Tibial nerve (tissue), 4 donors: ENCODE results near the gene SSH2. TPM values are rescaled to one million over a fixed set of nuclear protein-coding genes. Genes with fewer than 3 reads are reported as not detected.

Experiments
- DNase-seq, 2 donors: peaks; one replicate each; pipeline ENCODE4 v3.0.0-alpha.2; 2019; ENCODE audit warnings: low spot score in 2 of 2
- H3K27ac ChIP-seq, 4 donors: fragments of 200-600 bp; sonication (generic) in 3 of 4; one replicate each; pipeline ENCODE4 v1.5.1; 2017 to 2019; ENCODE audit warnings: mild to moderate bottlenecking in 1 of 4
- H3K27me3 ChIP-seq, 2 donors: fragments of 200-600 bp; sonication (generic) in 1 of 2; one replicate each; pipeline versions ENCODE4 v1.5.1 to v1.6.0; 2017 to 2019
- H3K36me3 ChIP-seq, 3 donors: fragments of 200-600 bp; sonication (generic); one replicate each; pipeline ENCODE4 v1.5.1; 2018 to 2019
- H3K4me1 ChIP-seq, 4 donors: fragments of 200-600 bp; sonication (generic) in 3 of 4; one replicate each; pipeline ENCODE4 v1.5.1; 2017 to 2019
- H3K4me3 ChIP-seq, 4 donors: fragments of 200-600 bp; sonication (generic) in 3 of 4; one replicate each; pipeline ENCODE4 v1.5.1; 2017 to 2019; ENCODE audit warnings: mild to moderate bottlenecking in 1 of 4, moderate library complexity in 1 of 4
- H3K9me3 ChIP-seq, 4 donors: fragments of 200-600 bp; sonication (generic) in 3 of 4; one replicate each; pipeline ENCODE4 v1.5.1; 2017 to 2019
- CTCF ChIP-seq, 5 experiments: fragments of 200-600 bp in 3 of 5; fragments of 450-650 bp in 2 of 5; sonication (generic) in 3 of 5; IDR thresholded peaks; one replicate each; pipeline ENCODE4 v1.5.1; 2016 to 2019; ENCODE audit warnings: antibody characterized with exemption in 5 of 5, mild to moderate bottlenecking in 3 of 5, moderate library complexity in 2 of 5
- EP300 ChIP-seq, 2 donors: sonication (generic); formaldehyde crosslinking; IDR thresholded peaks; one replicate each; pipeline ENCODE4 v1.6.1; 2017; ENCODE audit warnings: antibody characterized with exemption in 2 of 2, mild to moderate bottlenecking in 1 of 2
- POLR2A ChIP-seq, 2 donors: fragments of 450-650 bp; IDR thresholded peaks; one replicate each; pipeline ENCODE4 v1.6.1; 2017; ENCODE audit warnings: antibody characterized with exemption in 2 of 2, mild to moderate bottlenecking in 2 of 2, moderate library complexity in 2 of 2
- WGBS, 2 donors: methylation state at CpG; one replicate each; pipeline ENCODE4 v1.1.5; 2018; 5-methylcytosine and 5-hydroxymethylcytosine counted together
- total RNA-seq, 4 donors: library from RNA; depleted of rRNA; stranded (reverse); fragments of >200 nt; gene quantifications; one replicate each; pipeline ENCODE4 v1.1.0, GENCODE V29; 2016

SSH2 gene
- total RNA-seq, 4 donors from 2014 or later = 51.3 to 67.1 (median 55.7) TPM

- Histone ChIP-seq H3K4me3 (no peak overlapping the region), H3K27ac (no peak overlapping the region), H3K36me3 (peaks cover 0 to 10% (median 0%) of the 10 kb centered on the region in 3 donors), H3K27me3 (no peaks in the 10 kb centered on the region), H3K4me1 (no peaks in the 10 kb centered on the region), H3K9me3 (peaks cover 0 to 5% (median 0%) of the 10 kb centered on the region in 4 donors)
- TF ChIP-seq CTCF (IDR thresholded peaks at IDR 0.05) = no peak
- TF ChIP-seq POLR2A (IDR thresholded peaks at IDR 0.05) = no peak
- TF ChIP-seq EP300 (IDR thresholded peaks at IDR 0.05) = no peak
- DNase-seq = no peak
These were observed 37.8 kb downstream of the SSH2 start for GRCh38 chr17:29892201-29892600.

GRCh38 chr17:29891131-29891530 lies 38.9 kb downstream of the SSH2 start:
- Histone ChIP-seq H3K27ac (no peak overlapping the region), H3K36me3 (peaks cover 0 to 10% (median 0%) of the 10 kb centered on the region in 3 donors), H3K4me1 (no peaks in the 10 kb centered on the region), H3K4me3 (no peak overlapping the region), H3K9me3 (no peaks in the 10 kb centered on the region), H3K27me3 (no peaks in the 10 kb centered on the region)
- TF ChIP-seq EP300 (IDR thresholded peaks at IDR 0.05) (no peak), POLR2A (IDR thresholded peaks at IDR 0.05) (no peak), CTCF (IDR thresholded peaks at IDR 0.05) (no peak)
- 90 to 92% methylated on average over 1 of the region's 1 CpG for WGBS, 2 donors
- DNase-seq = no peak

- no peak overlapping the region for H3K4me3 ChIP-seq
- H3K36me3 ChIP-seq = no peaks in the 10 kb centered on the region
- H3K27ac ChIP-seq = no peak overlapping the region
- WGBS, 2 donors = 79 to 85% methylated on average over 3 of the region's 3 CpGs
- H3K9me3 ChIP-seq = no peaks in the 10 kb centered on the region
- DNase-seq = no peak
- no peaks in the 10 kb centered on the region for H3K4me1 ChIP-seq
- no peaks in the 10 kb centered on the region for H3K27me3 ChIP-seq
- TF ChIP-seq POLR2A (IDR thresholded peaks at IDR 0.05) (no peak), EP300 (IDR thresholded peaks at IDR 0.05) (no peak), CTCF (IDR thresholded peaks at IDR 0.05) (no peak)
These were observed 44.9 kb downstream of the SSH2 start for GRCh38 chr17:29885031-29885640.

GRCh38 chr17:29883497-29883896 lies 46.5 kb downstream of the SSH2 start:
- Histone ChIP-seq H3K36me3 (no peaks in the 10 kb centered on the region), H3K27me3 (no peaks in the 10 kb centered on the region), H3K9me3 (no peaks in the 10 kb centered on the region), H3K4me3 (no peak overlapping the region), H3K27ac (no peak overlapping the region), H3K4me1 (no peaks in the 10 kb centered on the region)
- DNase-seq = no peak
- TF ChIP-seq EP300 (IDR thresholded peaks at IDR 0.05) (no peak), POLR2A (IDR thresholded peaks at IDR 0.05) (no peak), CTCF (IDR thresholded peaks at IDR 0.05) (no peak)

GRCh38 chr17:29881256-29881655 lies 48.8 kb downstream of the SSH2 start:
- 66 to 69% methylated on average over 3 of the region's 3 CpGs for WGBS, 2 donors
- Histone ChIP-seq H3K27me3 (no peaks in the 10 kb centered on the region), H3K36me3 (no peaks in the 10 kb centered on the region), H3K9me3 (no peaks in the 10 kb centered on the region), H3K4me3 (no peak overlapping the region), H3K4me1 (no peaks in the 10 kb centered on the region), H3K27ac (no peak overlapping the region)
- no peak for TF ChIP-seq CTCF (IDR thresholded peaks at IDR 0.05)
- no peak for TF ChIP-seq EP300 (IDR thresholded peaks at IDR 0.05)
- TF ChIP-seq POLR2A (IDR thresholded peaks at IDR 0.05) = no peak
- no peak for DNase-seq
